Subcutaneous abdominal adipose tissue (tissue), 5 donors: ENCODE measurements around the gene RFPL3.

Experiments
- H3K27ac ChIP-seq: one replicate; pipeline ENCODE4 v1.7.0; 2013; ENCODE audit warnings: low read depth, mild to moderate bottlenecking, inconsistent platforms, low read length, moderate library complexity
- H3K27me3 ChIP-seq, 5 donors: one replicate each; pipeline ENCODE4 v1.7.0; 2013; ENCODE audit warnings: low read length in 5 of 5, inconsistent platforms in 1 of 5; ENCODE audit not compliant: control insufficient read depth in 5 of 5, insufficient read depth in 4 of 5
- H3K36me3 ChIP-seq, 5 donors: one replicate each; pipeline ENCODE4 v1.7.0; 2013; ENCODE audit warnings: low read length in 5 of 5; ENCODE audit not compliant: control insufficient read depth in 5 of 5, insufficient read depth in 5 of 5
- H3K4me1 ChIP-seq, 5 donors: one replicate each; pipeline ENCODE4 v1.7.0; 2013; ENCODE audit warnings: low read length in 5 of 5, mild to moderate bottlenecking in 3 of 5, moderate library complexity in 1 of 5; ENCODE audit not compliant: control insufficient read depth in 5 of 5, insufficient read depth in 5 of 5
- H3K4me3 ChIP-seq, 5 donors: one replicate each; pipeline ENCODE4 v1.7.0; 2013; ENCODE audit warnings: low read length in 5 of 5, low read depth in 1 of 5
- H3K9ac ChIP-seq, 5 donors: one replicate each; pipeline ENCODE4 v1.7.0; 2013; ENCODE audit warnings: low read length in 5 of 5, mild to moderate bottlenecking in 4 of 5, moderate library complexity in 3 of 5
- H3K9me3 ChIP-seq, 5 donors: one replicate each; pipeline ENCODE4 v1.7.0; 2013; ENCODE audit warnings: low read length in 5 of 5; ENCODE audit not compliant: control insufficient read depth in 5 of 5
- donor health status: healthy.
- donor health status: healthy.
- donor health status: healthy.
- donor health status: healthy.
- donor health status: healthy.

Gene RFPL3

GRCh38 chr22:32375678-32376450 is 18.2 kb downstream of the RFPL3 start:
- no peak overlapping the region for H3K9ac ChIP-seq
- no peaks in the 10 kb centered on the region for H3K4me1 ChIP-seq

GRCh38 chr22:32376681-32377080 is 19.0 kb downstream of the RFPL3 start:
- no peaks in the 10 kb centered on the region for H3K36me3 ChIP-seq
- H3K9ac ChIP-seq, result no peak overlapping the region
- no peaks in the 10 kb centered on the region for H3K27me3 ChIP-seq
- H3K4me1 ChIP-seq, result no peaks in the 10 kb centered on the region
- no peak overlapping the region for H3K4me3 ChIP-seq
- no peak overlapping the region for H3K27ac ChIP-seq
- no peaks in the 10 kb centered on the region for H3K9me3 ChIP-seq

More at GRCh38 chr22:32375678-32376450, 18.2 kb downstream of the RFPL3 start:
- no peaks in the 10 kb centered on the region for H3K36me3 ChIP-seq
- no peak overlapping the region for H3K27ac ChIP-seq
- no peak overlapping the region for H3K4me3 ChIP-seq
- no peaks in the 10 kb centered on the region for H3K27me3 ChIP-seq
- no peaks in the 10 kb centered on the region for H3K9me3 ChIP-seq

- no peaks in the 10 kb centered on the region for H3K4me1 ChIP-seq
- H3K27ac ChIP-seq, result no peak overlapping the region
- H3K4me3 ChIP-seq, result no peak overlapping the region
- H3K9ac ChIP-seq, result no peak overlapping the region
- H3K27me3 ChIP-seq, result no peaks in the 10 kb centered on the region
- H3K36me3 ChIP-seq, result no peaks in the 10 kb centered on the region
- no peaks in the 10 kb centered on the region for H3K9me3 ChIP-seq
Observed at GRCh38 chr22:32378707-32379272, 21.1 kb downstream of the RFPL3 start.

GRCh38 chr22:32380991-32381390 is 23.3 kb downstream of the RFPL3 start:
- Histone ChIP-seq H3K9ac (no peak overlapping the region), H3K36me3 (peaks cover 0 to 8% (median 6%) of the 10 kb centered on the region in 5 donors), H3K4me1 (no peaks in the 10 kb centered on the region), H3K27ac (no peak overlapping the region), H3K9me3 (no peaks in the 10 kb centered on the region), H3K4me3 (no peak overlapping the region), H3K27me3 (no peaks in the 10 kb centered on the region)

- Histone ChIP-seq H3K36me3 (peaks cover 9 to 51% (median 47%) of the 10 kb centered on the region in 5 donors), H3K9ac (no peak overlapping the region), H3K4me1 (no peaks in the 10 kb centered on the region), H3K9me3 (no peaks in the 10 kb centered on the region), H3K27me3 (no peaks in the 10 kb centered on the region), H3K27ac (no peak overlapping the region), H3K4me3 (no peak overlapping the region)
Observed at GRCh38 chr22:32385681-32386080, 28.0 kb downstream of the RFPL3 start.

GRCh38 chr22:32389685-32390084 is 32.0 kb downstream of the RFPL3 start:
- no peak overlapping the region for H3K27ac ChIP-seq

DNA sequence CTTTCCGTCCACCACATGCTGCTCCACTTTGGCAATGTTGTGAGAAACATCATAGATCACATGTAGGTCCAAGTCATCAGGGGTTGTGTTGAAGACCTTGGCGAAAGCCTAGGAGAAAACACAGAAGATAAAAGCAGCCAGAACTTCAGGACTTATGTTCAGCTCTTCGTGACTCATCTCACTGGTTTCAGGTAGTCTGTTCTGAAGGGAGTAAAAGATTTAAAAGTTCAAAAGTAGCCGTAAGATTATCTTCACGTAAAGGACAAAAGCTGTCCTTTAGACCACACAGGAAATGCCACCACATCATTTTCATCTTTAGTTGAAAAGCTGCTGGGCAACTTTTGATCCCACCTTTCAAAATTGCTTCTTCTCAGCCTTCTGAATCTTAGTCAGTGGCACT is 37.4 kb downstream of the RFPL3 start:
- Histone ChIP-seq H3K9me3 (no peaks in the 10 kb centered on the region), H3K4me1 (no peaks in the 10 kb centered on the region), H3K27me3 (no peaks in the 10 kb centered on the region), H3K4me3 (no peak overlapping the region), H3K9ac (no peak overlapping the region), H3K36me3 (peaks cover 57 to 97% (median 88%) of the 10 kb centered on the region in 5 donors), H3K27ac (no peak overlapping the region)

More at GRCh38 chr22:32389685-32390084, 32.0 kb downstream of the RFPL3 start:
- Histone ChIP-seq H3K9me3 (no peaks in the 10 kb centered on the region), H3K27me3 (no peaks in the 10 kb centered on the region), H3K36me3 (peaks cover 33 to 90% (median 82%) of the 10 kb centered on the region in 5 donors), H3K4me3 (no peak overlapping the region), H3K4me1 (no peaks in the 10 kb centered on the region), H3K9ac (no peak overlapping the region)

DNA sequence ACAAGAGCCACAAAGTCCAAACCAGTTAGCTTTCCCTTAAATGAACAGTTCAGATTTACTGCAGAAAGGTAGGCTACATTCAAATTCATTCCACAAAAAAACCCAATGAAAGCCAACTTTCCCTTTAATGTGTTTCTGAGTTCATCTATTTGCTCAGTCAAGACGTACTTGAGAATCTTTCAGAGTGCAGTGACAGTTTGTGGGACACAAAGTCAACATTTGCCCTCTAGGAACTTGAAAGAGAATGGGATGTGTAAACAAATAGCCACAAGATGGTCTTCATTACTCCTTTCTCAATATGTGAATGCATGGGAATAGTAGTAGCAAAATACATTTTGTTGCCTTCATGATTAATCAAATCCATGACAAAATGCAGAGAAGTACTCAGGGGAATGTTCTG is 38.6 kb downstream of the RFPL3 start:
- H3K27ac ChIP-seq, result no peak overlapping the region
- H3K4me3 ChIP-seq, result no peak overlapping the region
- H3K9me3 ChIP-seq, result no peaks in the 10 kb centered on the region
- no peaks in the 10 kb centered on the region for H3K27me3 ChIP-seq
- H3K9ac ChIP-seq, result no peak overlapping the region
- no peaks in the 10 kb centered on the region for H3K4me1 ChIP-seq
- peaks cover 62 to 99% (median 92%) of the 10 kb centered on the region in 5 donors for H3K36me3 ChIP-seq

- Histone ChIP-seq H3K4me1 (no peaks in the 10 kb centered on the region), H3K27me3 (no peaks in the 10 kb centered on the region), H3K4me3 (no peak overlapping the region), H3K9me3 (no peaks in the 10 kb centered on the region), H3K27ac (no peak overlapping the region), H3K9ac (no peak overlapping the region), H3K36me3 (peaks cover 65 to 99% (median 94%) of the 10 kb centered on the region in 5 donors)
Observed at GRCh38 chr22:32396746-32397145, 39.1 kb downstream of the RFPL3 start.

DNA sequence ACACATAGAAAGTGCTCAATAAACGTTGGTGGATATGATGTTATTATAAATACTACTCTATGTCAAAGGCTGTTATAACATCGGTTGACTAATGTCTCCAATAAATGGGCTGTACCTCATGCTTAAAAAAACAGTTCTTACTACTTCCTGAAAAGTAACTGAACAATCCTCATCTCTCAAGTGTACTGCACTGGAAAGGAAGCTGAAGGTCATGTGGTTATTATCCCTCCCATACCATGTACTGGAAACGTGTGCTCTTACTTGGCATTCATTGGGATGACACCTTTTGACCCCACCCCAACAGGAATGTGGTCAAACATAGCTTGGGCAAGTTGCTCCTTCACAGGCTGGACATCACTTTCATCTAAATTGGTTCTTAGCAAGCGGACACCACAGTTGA is 43.8 kb downstream of the RFPL3 start:
- H3K36me3 ChIP-seq, result peaks cover 58 to 98% (median 75%) of the 10 kb centered on the region in 5 donors
- H3K27ac ChIP-seq, result no peak overlapping the region
- H3K4me3 ChIP-seq, result no peak overlapping the region
- no peak overlapping the region for H3K9ac ChIP-seq
- H3K9me3 ChIP-seq, result no peaks in the 10 kb centered on the region
- H3K27me3 ChIP-seq, result no peaks in the 10 kb centered on the region
- H3K4me1 ChIP-seq, result peaks cover 0 to 2% (median 0%) of the 10 kb centered on the region in 5 donors
